Suprapubic skin (tissue), 4 donors: ENCODE results near the gene CMSS1. TPM values are rescaled to one million over a fixed set of nuclear protein-coding genes. Genes with fewer than 3 reads are reported as not detected.

Experiments
- DNase-seq, 2 donors: peaks; one replicate each; pipeline ENCODE4 v3.0.0-alpha.2; 2019; ENCODE audit warnings: low spot score in 2 of 2
- H3K27ac ChIP-seq: fragments of 200-600 bp; sonication (generic); one replicate; pipeline ENCODE4 v1.5.1; 2019
- H3K27me3 ChIP-seq: fragments of 200-600 bp; sonication (generic); one replicate; pipeline ENCODE4 v1.5.1; 2019
- H3K36me3 ChIP-seq: fragments of 200-600 bp; sonication (generic); one replicate; pipeline ENCODE4 v1.5.1; 2019
- H3K4me1 ChIP-seq: fragments of 200-600 bp; sonication (generic); one replicate; pipeline ENCODE4 v1.5.1; 2019
- H3K4me3 ChIP-seq: fragments of 200-600 bp; sonication (generic); one replicate; pipeline ENCODE4 v1.5.1; 2019; ENCODE audit warnings: mild to moderate bottlenecking
- H3K9me3 ChIP-seq: fragments of 200-600 bp; sonication (generic); one replicate; pipeline ENCODE4 v1.5.1; 2019
- CTCF ChIP-seq, 2 donors: fragments of 200-600 bp in 1 of 2; fragments of 450-650 bp in 1 of 2; sonication (generic) in 1 of 2; IDR thresholded peaks; one replicate each; pipeline ENCODE4 v1.5.1; 2016 to 2019; ENCODE audit warnings: antibody characterized with exemption in 2 of 2, mild to moderate bottlenecking in 1 of 2, moderate library complexity in 1 of 2
- EP300 ChIP-seq: sonication (generic); formaldehyde crosslinking; IDR thresholded peaks from one replicate; pipeline ENCODE4 v1.6.1; 2017; ENCODE audit warnings: antibody characterized with exemption
- POLR2A ChIP-seq, 2 donors: fragments of 450-650 bp; IDR thresholded peaks; one replicate each; pipeline ENCODE4 v1.6.1; 2017; ENCODE audit warnings: antibody characterized with exemption in 2 of 2, mild to moderate bottlenecking in 2 of 2, moderate library complexity in 2 of 2
- POLR2AphosphoS5 ChIP-seq, 3 donors: sonication (generic); formaldehyde crosslinking; IDR thresholded peaks; one replicate each; pipeline ENCODE4 v1.6.1; 2017; ENCODE audit warnings: antibody characterized with exemption in 3 of 3
- WGBS: methylation state at CpG from one replicate; pipeline ENCODE4 v1.1.5; 2018; 5-methylcytosine and 5-hydroxymethylcytosine counted together
- total RNA-seq, 4 donors: library from RNA; depleted of rRNA; stranded (reverse); fragments of >200 nt; gene quantifications; one replicate each; pipeline ENCODE4 v1.1.0, GENCODE V29; 2016

CMSS1 gene
- total RNA-seq, 4 donors from 2014 or later = 13.2 to 17.1 (median 13.5) TPM

DNA sequence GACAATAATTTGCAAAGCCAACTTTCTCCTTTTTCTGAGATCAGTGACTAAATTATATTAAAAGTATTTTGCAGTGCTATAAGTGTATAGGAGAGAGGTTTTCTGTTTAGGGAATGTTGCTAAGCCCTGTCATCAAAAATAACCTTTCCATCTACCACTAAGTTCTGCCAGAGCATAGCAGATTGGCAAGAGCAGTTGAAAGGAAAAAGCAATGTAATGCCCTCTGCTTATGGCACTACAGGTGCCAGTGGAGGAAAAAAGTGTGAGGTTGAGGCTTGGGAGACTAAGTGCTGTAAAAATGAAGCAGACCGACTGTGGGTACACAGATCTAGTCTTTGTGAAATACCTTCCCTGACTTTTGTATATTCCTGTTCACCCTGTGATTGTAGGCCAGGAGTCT is 285.1 kb downstream of the CMSS1 start:
- no peaks in the 10 kb centered on the region for H3K27me3 ChIP-seq
- no peak overlapping the region for H3K27ac ChIP-seq
- H3K4me1 ChIP-seq = peaks cover 56% of the 10 kb centered on the region
- WGBS = 81% methylated on average over 1 of the region's 1 CpG
- no peak overlapping the region for H3K4me3 ChIP-seq
- H3K9me3 ChIP-seq = no peaks in the 10 kb centered on the region
- no peaks in the 10 kb centered on the region for H3K36me3 ChIP-seq
- DNase-seq = no peak
- no peak for TF ChIP-seq EP300
- TF ChIP-seq POLR2A (IDR thresholded peaks at IDR 0.05) = no peak
- TF ChIP-seq POLR2AphosphoS5 (IDR thresholded peaks at IDR 0.05) = no peak
- no peak for TF ChIP-seq CTCF (IDR thresholded peaks at IDR 0.05)

GRCh38 chr3:100103558-100104441 is 286.1 kb downstream of the CMSS1 start:
- Histone ChIP-seq H3K4me1 (peaks cover 51% of the 10 kb centered on the region), H3K4me3 (no peak overlapping the region), H3K36me3 (no peaks in the 10 kb centered on the region), H3K27me3 (no peaks in the 10 kb centered on the region), H3K27ac (no peak overlapping the region), H3K9me3 (no peaks in the 10 kb centered on the region)
- 68% methylated on average over 4 of the region's 4 CpGs for WGBS
- TF ChIP-seq EP300 (no peak), POLR2A (IDR thresholded peaks at IDR 0.05) (no peak), POLR2AphosphoS5 (IDR thresholded peaks at IDR 0.05) (no peak), CTCF (IDR thresholded peaks at IDR 0.05) (no peak)
- no peak for DNase-seq

- TF ChIP-seq EP300 (no peak), POLR2AphosphoS5 (IDR thresholded peaks at IDR 0.05) (no peak), POLR2A (IDR thresholded peaks at IDR 0.05) (no peak), CTCF (IDR thresholded peaks at IDR 0.05) (no peak)
- H3K27ac ChIP-seq = no peak overlapping the region
- DNase-seq = no peak
- H3K4me3 ChIP-seq = no peak overlapping the region
- no peaks in the 10 kb centered on the region for H3K27me3 ChIP-seq
- no peaks in the 10 kb centered on the region for H3K9me3 ChIP-seq
- peaks cover 49% of the 10 kb centered on the region for H3K4me1 ChIP-seq
- 70% methylated on average over 2 of the region's 2 CpGs for WGBS
- no peaks in the 10 kb centered on the region for H3K36me3 ChIP-seq
Measured at GRCh38 chr3:100104442-100104798, 286.8 kb downstream of the CMSS1 start.

DNA sequence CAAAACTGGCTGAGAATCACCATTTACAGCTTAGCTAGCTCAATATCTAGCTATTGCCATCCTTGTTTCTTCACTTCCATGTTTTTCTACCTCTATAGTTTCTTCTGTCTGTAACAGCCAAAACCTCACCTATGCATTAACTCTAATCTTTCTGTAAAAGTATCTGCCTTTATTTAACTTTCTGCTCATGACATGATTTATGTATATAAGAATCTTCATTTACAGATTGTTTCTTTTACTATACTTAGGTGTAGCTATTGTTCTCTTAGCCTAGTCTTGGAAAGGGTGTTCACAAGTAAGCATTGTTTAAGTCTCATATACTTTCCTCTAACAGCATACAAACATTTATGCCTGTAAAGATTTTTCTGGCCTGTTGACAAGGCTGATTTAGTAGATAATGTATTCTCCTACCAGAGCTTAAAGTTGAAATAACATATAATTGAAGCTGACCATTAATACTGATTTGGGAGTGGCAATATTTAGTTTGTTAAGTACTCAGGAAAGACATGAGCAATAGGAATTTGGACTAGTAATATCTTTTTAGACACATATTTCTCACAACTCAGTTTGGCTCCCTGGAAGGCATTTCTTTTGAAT is 287.3 kb downstream of the CMSS1 start:
- TF ChIP-seq CTCF (IDR thresholded peaks at IDR 0.05) = no peak
- no peak for TF ChIP-seq EP300
- no peak overlapping the region for H3K27ac ChIP-seq

GRCh38 chr3:100105501-100105900 is 287.8 kb downstream of the CMSS1 start:
- 83% methylated on average over 1 of the region's 1 CpG for WGBS
- Histone ChIP-seq H3K27me3 (no peaks in the 10 kb centered on the region), H3K36me3 (no peaks in the 10 kb centered on the region), H3K4me3 (no peak overlapping the region), H3K27ac (no peak overlapping the region), H3K4me1 (peaks cover 49% of the 10 kb centered on the region), H3K9me3 (no peaks in the 10 kb centered on the region)
- TF ChIP-seq POLR2AphosphoS5 (IDR thresholded peaks at IDR 0.05) (no peak), POLR2A (IDR thresholded peaks at IDR 0.05) (no peak), CTCF (IDR thresholded peaks at IDR 0.05) (no peak), EP300 (no peak)
- DNase-seq = no peak

More for the DNA sequence above, 287.3 kb downstream of the CMSS1 start:
- H3K36me3 ChIP-seq = no peaks in the 10 kb centered on the region
- no peaks in the 10 kb centered on the region for H3K27me3 ChIP-seq
- H3K4me3 ChIP-seq = no peak overlapping the region
- DNase-seq = no peak
- peaks cover 49% of the 10 kb centered on the region for H3K4me1 ChIP-seq
- H3K9me3 ChIP-seq = no peaks in the 10 kb centered on the region
